ENCODE data around the gene EPB41L4B.

Gene EPB41L4B

DNA sequence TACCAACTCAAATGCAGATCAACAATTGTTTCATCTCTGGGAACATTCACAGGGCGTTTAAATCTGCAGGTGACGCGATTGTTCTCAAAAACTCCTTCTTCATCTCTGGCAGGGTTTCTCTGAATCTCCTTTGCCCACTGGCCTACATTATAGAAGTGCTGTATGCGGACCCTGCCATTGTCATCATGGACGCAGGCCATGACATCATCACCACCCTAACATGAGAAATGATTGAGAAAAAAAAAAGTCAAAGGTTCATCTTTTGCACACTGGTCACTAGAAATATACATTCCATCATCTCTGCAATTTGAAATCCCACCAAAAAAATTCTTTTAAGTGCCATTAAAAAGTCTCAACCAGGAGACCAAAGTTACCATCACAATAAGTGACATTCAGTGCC, 179.5 kb downstream of the EPB41L4B start:
- Histone ChIP-seq H3K36me3 (no peaks in the 10 kb centered on the region), H3K27me3 (no peaks in the 10 kb centered on the region), H3K9me3 (no peaks in the 10 kb centered on the region), H3K4me3 (ENCODE audit: low read depth, low read length) (no peak overlapping the region), H3K4me1 (no peaks in the 10 kb centered on the region)
- no peak for TF ChIP-seq CTCF (IDR thresholded peaks at IDR 0.05; ENCODE audit: low read depth, low read length)
- DNase-seq: no peak

DNA sequence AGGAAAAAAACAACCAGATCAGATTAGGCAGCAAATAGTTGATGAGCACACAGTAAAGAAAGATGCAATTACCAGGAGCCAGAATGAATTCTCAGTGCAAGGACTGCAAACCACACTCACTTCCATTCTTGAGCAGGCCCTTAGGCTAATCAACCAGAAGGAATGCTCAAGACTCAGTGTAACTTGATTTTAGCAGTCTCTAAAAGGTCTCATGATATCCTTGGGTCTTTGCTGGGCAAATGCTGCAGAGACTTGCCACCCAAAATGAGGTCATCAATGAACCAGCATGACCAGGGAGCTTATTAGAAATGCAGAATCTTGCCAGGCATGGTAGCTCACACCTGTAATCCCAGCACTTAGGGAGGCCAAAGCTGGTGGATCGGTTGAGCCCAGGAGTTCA, 181.0 kb downstream of the EPB41L4B start:
- Histone ChIP-seq H3K9me3 (no peaks in the 10 kb centered on the region), H3K36me3 (no peaks in the 10 kb centered on the region), H3K4me3 (ENCODE audit: low read depth, low read length) (no peak overlapping the region), H3K4me1 (no peaks in the 10 kb centered on the region), H3K27me3 (no peaks in the 10 kb centered on the region)
- no peak for DNase-seq
- no peak for TF ChIP-seq CTCF (IDR thresholded peaks at IDR 0.05; ENCODE audit: low read depth, low read length)

DNA sequence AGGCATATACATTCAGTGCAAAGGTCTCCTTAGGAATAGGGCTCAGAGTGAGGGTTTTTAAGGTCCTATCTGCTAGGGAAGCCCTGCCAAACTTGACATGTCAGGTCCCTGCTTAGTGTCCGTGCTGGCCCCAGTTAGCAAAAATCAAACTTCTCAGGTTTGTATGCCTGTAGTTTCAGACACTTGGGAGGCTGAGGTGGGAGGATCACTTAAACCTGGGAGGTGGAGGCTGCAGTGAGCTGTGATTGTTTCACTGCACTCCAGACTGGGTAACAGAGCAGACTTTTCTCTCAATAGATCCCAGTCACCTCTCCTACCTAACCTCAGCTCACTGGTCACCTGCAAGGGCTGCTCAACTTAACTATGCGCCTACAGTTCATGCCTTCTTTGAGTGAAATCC, 182.4 kb downstream of the EPB41L4B start:
- H3K4me3 ChIP-seq (ENCODE audit: low read depth, low read length): no peak overlapping the region
- H3K4me1 ChIP-seq: no peaks in the 10 kb centered on the region
- H3K9me3 ChIP-seq: no peaks in the 10 kb centered on the region
- no peak for DNase-seq
- no peaks in the 10 kb centered on the region for H3K27me3 ChIP-seq
- no peaks in the 10 kb centered on the region for H3K36me3 ChIP-seq
- no peak for TF ChIP-seq CTCF (IDR thresholded peaks at IDR 0.05; ENCODE audit: low read depth, low read length)

DNA sequence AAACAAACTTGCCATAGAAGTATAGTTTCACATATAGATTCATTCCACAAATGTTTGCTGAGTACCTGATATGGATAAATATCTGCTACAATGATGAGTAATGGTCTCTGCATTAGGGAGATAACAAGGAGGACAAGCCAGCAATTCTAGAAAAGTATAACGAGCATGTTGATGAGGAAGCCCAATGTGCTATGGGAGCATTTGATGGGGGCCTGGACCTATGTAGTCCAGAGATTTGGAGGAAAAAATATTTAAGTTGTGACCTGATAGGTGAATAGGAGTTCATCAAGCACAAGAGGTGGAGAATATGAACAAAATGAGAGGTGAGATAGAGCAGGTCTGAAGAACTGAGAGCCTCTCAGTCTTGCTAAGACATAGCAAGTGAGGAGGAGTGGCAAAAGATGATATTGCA, 186.7 kb downstream of the EPB41L4B start:
- TF ChIP-seq CTCF (IDR thresholded peaks at IDR 0.05; ENCODE audit: low read depth, low read length): no peak
- no peak for DNase-seq
- no peak overlapping the region for H3K4me3 ChIP-seq (ENCODE audit: low read depth, low read length)
- no peaks in the 10 kb centered on the region for H3K4me1 ChIP-seq
- H3K36me3 ChIP-seq: no peaks in the 10 kb centered on the region
- no peaks in the 10 kb centered on the region for H3K9me3 ChIP-seq
- no peaks in the 10 kb centered on the region for H3K27me3 ChIP-seq

- TF ChIP-seq CTCF (IDR thresholded peaks at IDR 0.05; ENCODE audit: low read depth, low read length): no peak
- Histone ChIP-seq H3K36me3 (no peaks in the 10 kb centered on the region), H3K27me3 (no peaks in the 10 kb centered on the region), H3K9me3 (no peaks in the 10 kb centered on the region), H3K4me1 (no peaks in the 10 kb centered on the region), H3K4me3 (ENCODE audit: low read depth, low read length) (no peak overlapping the region)
- no peak for DNase-seq
Observed at GRCh38 chr9:109133533-109133932, 187.3 kb downstream of the EPB41L4B start.

DNA sequence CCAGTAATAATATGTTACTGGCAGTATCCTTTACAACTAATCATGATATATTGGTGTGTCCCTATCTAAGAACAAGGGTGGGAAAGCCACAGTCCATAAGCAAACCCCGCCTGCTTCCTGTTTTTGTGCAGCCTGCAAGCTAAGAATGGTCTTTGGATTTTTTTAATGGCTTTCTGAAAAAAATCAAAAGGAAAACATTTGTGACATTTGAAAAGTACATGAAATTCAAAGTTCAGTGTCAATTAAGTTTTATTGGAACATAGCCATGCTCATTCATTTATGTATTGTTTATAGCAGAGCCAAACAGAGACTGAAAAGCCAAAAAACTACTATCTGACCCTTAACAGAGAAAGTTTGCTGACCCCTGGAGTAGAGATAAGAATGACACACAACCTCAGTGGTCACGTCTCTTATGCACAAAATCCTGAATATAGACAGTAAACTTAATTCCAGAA, 188.3 kb downstream of the EPB41L4B start:
- no peak for TF ChIP-seq CTCF (IDR thresholded peaks at IDR 0.05; ENCODE audit: low read depth, low read length)
- no peaks in the 10 kb centered on the region for H3K4me1 ChIP-seq
- no peaks in the 10 kb centered on the region for H3K9me3 ChIP-seq
- H3K36me3 ChIP-seq: no peaks in the 10 kb centered on the region
- H3K4me3 ChIP-seq (ENCODE audit: low read depth, low read length): no peak overlapping the region
- no peak for DNase-seq
- no peaks in the 10 kb centered on the region for H3K27me3 ChIP-seq
